GOT3 (cell line): ENCODE data around the gene SMIM13.

Source experiments
- DNase-seq: peaks from one replicate; lab custom pipeline; 2025; ENCODE audit warnings: mixed read lengths; lab: John Stamatoyannopoulos, UW

SMIM13 gene

DNA sequence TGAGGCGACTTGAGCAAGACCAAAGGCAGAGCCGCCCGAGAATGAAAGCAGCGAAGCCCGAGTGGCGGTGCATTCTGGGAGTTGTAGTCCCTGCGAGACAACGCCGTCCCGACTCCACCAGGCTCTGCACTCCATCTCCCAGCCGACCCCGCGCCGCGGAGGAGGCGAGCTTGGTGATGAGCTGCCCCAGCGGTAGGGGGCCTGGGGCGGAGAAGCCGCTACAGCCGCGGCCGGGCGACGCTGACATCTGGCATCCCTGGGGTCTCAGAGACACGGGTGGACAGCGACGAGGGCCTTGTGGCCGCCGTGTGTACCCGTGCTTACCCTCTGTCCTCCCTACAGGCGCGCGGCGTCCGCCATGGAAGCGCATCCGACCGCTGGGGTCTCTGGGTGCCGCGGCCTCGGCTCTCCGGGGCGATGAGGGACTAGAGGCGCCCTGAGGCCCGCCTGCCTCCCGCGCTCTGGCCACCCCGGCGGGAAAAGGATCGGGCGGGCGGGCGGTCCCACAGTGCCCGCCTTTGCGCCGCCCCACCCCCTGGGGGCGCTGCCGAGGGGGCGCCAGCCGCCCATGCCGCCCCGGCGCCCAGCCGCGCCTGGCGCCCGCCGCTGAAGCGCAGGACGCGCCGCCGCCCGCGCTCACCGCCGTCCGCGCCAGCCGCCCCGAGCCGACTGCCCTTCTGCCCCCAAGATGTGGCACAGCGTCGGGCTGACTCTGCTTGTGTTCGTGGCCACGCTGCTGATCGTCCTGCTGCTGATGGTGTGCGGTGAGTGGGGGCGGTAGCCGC, at the start of gene SMIM13:
TSS of gene SMIM13 (plus strand) at position 209 of the 785 bp plus-strand sequence. CDS start at position 689, 480 bp downstream.
- peak; percentile 90 for DNase-seq

DNA sequence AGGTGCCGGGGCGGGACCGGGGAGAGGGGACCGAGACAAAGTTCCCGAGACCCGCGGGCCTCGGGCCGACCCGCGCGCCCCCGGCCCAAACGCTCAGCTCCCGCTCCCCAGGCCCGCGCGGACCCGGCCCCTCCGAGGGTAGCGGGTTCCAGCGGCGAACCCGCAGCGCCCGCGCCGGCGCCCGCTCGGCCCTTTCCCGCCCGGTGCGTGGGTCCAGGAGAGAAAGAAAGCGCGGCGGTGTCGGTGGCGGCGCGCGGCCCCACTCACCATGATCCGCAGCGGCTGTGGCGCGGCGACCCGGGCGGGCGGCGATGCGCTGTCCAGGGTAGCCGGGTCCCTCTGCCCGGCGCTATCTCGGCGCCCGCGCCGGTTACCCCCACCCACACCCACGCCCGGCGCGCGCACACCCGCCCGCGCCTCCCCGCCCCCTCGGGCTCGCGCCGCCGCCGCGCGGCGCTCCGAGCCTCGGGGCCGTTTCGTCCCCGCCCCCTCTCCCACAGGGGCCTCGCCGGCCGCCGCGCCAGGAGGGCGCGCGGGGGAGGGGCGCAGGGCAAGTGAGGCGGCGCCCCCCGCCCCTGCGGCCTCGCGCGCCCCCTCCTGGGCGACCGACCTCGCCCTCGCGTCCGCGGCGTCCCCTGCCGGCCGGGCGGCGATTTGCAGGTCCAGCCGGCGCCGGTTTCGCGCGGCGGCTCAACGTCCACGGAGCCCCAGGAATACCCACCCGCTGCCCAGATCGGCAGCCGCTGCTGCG, 49.5 kb upstream of the SMIM13 start, which contains the start of gene ELOVL2:
TSS of gene ELOVL2 (minus strand) at position 345 of the 751 bp plus-strand sequence. CDS start at position 270, 75 bp downstream.
- peak; percentile 27 for DNase-seq

DNA sequence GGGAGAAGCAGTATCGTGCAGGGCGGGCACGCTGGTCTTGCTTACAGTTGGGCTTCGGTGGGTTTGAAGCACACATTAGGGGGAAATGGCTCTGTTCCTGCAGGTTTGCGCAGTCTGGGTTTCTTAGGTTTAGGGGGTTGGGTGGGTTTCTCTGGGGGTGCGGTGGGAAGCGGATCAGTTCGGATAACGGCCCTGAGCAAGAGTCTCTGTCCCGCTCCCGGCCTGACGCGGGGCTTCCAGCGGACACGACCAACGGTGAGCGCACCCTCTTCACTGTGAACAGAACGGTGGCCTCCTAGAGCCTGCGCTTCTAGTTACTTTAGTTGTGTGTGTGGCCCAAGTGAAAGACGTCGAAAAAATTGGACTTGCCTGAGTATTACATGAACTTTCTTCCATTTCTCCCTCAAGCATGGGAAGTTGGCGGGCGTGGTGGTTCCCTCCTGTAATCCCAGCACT, 48.9 kb upstream of the SMIM13 start:
- no peak for DNase-seq

DNA sequence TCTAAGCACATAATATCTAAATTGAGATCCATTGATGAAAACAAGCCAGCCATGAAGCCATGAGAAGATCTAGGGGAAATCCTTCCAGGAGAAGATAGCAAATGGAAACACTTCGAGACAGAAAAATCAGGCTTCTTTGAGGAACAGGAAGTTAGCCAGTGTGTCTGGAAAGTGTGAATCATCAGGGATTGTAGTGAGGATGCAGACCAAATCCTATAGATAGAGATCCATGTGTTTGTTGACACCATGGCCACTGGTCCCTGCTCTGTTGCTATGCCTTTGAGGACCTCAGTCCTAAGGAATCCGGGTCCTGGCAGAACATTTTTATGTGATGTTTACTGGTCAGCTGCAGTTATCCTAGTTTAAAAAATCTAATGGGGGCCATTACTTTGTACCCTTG, 42.9 kb upstream of the SMIM13 start:
- no peak for DNase-seq

DNA sequence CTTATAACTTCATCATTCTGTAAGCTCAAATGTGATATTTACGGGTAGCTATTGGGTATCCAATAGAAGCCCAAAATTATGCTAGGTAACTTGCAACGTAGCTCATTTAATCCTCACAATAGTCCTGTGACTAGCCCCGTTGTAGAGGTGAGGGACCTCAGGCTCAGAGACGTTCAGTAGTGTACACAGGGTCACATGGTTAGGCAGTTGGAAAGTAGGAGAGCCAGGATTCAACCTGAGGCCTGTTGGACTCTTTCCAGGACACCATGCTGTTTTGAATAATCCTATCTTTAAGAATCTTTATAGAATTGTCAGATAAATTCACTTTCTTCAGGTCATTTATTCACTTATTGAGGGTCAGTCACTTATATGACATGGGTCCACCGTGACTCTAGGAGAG, 40.3 kb upstream of the SMIM13 start:
- DNase-seq, result no peak

DNA sequence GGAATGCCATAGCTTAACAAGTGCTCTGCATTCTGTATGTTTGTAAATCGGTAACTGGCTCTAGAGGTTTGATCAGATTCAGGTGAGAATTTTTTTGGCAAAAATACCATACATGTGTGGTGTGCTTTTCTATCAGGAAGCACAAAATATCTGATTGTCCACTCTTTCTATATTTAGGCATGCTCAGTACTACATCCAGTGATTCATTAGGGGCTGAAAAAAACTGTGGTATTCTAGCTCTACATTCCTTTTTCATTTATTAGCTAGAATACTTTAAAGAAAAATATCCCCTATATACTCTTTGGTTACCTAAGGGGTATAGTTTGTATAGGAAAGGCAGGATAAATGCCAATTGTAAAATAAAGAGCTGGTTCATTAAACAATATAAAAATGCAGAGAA, 38.9 kb upstream of the SMIM13 start:
- no peak for DNase-seq

GRCh38 chr6:11055127-11055627, 38.5 kb upstream of the SMIM13 start:
- DNase-seq, result no peak

GRCh38 chr6:11056871-11057270, 36.8 kb upstream of the SMIM13 start:
- DNase-seq, result no peak

DNA sequence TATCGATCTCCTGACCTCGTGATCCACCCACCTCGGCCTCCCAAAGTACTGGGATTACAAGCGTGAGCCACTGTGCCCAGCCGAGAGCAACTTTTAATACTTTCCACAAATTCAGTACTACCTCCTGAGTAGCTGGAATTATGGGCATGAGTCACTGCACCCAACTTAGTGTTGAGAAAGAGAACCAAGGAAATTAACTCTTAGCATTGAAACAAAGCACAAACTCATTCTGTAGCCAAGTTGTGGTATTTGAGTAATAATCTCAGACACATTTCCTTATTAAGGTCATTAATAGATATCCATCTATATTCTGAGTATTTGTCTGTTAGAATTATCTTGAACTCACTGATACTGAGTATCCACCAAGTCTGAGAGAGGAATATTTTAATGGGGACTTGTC, 35.2 kb upstream of the SMIM13 start:
- no peak for DNase-seq

DNA sequence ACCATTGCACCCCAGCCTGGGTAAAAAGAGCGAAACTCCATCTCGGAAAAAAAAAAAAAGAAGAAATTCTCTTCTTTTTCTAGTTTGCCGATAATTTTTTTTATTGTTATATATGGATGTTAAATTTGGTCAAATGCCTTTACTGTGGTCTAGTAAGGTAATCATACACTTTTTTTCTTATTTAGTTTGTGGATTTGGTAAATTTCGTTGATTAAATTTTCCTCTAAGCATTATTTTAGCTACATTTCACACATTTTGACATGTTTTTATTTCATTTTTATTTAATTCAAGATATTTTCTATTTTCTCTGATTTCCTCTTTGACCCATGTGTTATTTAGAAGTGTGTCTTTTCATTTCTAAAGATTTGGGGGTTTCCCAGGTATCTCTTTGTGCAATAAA, 31.6 kb upstream of the SMIM13 start:
- no peak for DNase-seq

DNA sequence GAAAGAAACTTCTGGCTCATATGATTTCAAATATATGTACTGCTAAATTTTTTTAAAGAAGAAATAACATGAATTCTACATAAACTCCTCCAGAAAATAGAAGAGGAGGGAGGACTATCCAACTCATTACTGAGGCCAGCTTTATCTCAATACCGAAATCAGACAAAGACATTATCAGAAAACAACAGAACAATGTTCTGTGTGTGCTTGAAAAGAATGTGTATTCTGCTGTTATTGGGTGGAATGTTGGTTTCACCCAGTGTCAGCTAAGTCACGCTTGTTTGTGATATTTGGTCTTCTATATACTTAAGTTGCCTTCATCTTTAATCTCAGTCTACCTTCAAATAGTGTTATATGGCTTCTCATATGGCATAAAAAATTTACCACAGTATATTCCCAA, 30.9 kb upstream of the SMIM13 start:
- DNase-seq, result no peak

DNA sequence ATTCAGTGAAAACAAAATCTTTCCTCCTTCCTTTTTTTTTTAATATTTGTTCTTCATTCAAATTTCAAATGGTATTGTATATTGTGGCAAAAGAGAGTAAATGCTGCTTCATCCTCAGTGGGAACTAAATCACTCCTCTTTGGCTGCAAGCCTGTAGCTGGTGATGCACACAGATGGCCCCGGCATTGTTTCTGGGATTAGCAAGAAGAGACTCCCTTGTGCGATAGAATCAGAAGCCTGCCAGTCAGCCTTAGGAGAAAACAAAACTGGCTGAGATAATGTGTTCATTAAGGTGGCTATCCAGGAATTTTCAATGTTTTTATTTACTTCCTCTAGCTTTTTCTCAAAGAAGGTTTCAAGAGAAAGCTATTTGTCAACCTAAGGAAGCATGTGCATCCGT, 28.8 kb upstream of the SMIM13 start:
- no peak for DNase-seq

- no peak for DNase-seq
These were observed 28.0 kb upstream of the SMIM13 start for GRCh38 chr6:11065436-11066202.

DNA sequence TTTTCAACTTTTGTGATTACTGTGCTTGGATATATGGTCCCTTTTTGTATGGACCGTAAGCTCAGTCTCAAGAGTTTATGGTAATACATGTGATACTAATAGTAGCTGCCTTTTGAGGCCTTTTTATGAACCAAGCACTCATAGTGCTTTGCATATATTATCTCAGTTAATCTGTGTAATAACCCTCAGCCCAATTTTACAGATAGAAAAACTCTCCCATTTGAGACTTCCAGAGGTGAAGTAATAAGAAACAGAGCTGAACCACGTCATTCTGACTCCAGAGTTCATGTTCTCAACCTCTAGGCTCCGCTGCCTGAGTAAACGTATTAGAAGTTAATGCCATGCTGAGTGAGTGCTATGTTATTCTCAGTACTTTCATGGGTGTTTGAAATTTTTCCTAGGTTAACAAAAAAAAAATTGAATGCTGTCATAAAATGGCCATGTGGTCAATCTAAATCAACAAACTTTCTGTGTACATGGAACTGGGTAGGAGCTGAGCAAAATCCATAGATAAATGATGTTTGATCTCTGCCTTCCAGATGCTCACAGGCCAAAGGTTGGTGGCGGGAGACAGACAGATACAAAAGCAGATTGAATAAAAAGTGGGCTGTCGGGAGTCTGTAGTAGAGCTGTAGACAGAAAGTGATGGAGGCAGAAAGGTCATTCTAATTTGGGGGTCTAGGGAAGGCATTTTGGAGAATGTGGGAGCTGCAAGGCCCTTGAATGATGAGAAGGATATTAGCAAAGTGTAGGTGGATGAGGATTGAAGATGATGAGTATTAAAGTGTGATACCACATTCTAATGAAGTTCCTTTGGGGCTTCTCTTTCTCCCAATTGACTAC, 26.9 kb upstream of the SMIM13 start:
- DNase-seq, result no peak

- DNase-seq, result no peak
These were observed 26.3 kb upstream of the SMIM13 start for GRCh38 chr6:11067348-11067747.

- DNase-seq, result no peak
These were observed 23.9 kb upstream of the SMIM13 start for GRCh38 chr6:11069760-11070159.

GRCh38 chr6:11072101-11072500, 21.5 kb upstream of the SMIM13 start:
- no peak for DNase-seq

- DNase-seq, result no peak
These were observed 17.1 kb upstream of the SMIM13 start for GRCh38 chr6:11076540-11076939.

DNA sequence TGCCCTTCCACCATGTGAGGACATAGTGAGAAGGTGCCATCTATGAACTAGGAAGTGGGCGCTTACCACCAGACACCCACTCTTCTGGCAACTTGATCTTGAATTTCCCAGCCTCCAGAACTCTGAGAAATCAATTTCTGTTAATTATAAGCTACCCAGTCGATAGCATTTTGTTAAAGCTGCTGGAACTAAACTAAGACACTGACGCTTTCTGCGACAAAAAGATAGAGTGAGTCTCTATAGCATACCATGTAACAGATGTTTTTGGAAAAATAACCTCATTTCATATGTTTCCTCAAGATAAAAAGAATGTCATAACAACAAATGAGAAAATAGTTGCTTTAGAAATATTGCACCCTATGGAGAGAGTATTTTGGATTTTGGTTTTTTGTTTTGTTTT, 15.4 kb upstream of the SMIM13 start:
- DNase-seq, result no peak

- no peak for DNase-seq
These were observed 13.3 kb upstream of the SMIM13 start for GRCh38 chr6:11080296-11080695.

- no peak for DNase-seq
These were observed 10.1 kb upstream of the SMIM13 start for GRCh38 chr6:11083491-11083890.
